LHCN-M2 (cell line): ENCODE results near the gene DPP4. TPM values are rescaled to one million over a fixed set of nuclear protein-coding genes. Genes with fewer than 3 reads are reported as not detected.

Experiments used
- DNase-seq: peaks from one replicate; pipeline ENCODE4 v3.0.0-alpha.2; 2012; ENCODE audit warnings: low read depth
- polyA plus RNA-seq: library from polyadenylated mRNA; unstranded; fragments of >200 nt; gene quantifications from one replicate; pipeline ENCODE4 v1.2.1, GENCODE V29; 2012; ENCODE audit warnings: missing spikeins
- total RNA-seq: library from RNA; depleted of rRNA; stranded (reverse); fragments of >200 nt; gene quantifications from 2 replicates; pipeline ENCODE4 v1.2.3, GENCODE V29; 2014; rRNA removed

DPP4 gene
- total RNA-seq, result 20.5 and 27.7 TPM in 2 replicates
- polyA plus RNA-seq, result 3.5 TPM

GRCh38 chr2:162073888-162074631 lies at the start of gene DPP4:
Gene DPP4, minus strand, starts transcription at chr2:162074215. Its CDS starts 234 bp downstream, at chr2:162073981.
- DNase-seq, result peak; percentile 42

DNA sequence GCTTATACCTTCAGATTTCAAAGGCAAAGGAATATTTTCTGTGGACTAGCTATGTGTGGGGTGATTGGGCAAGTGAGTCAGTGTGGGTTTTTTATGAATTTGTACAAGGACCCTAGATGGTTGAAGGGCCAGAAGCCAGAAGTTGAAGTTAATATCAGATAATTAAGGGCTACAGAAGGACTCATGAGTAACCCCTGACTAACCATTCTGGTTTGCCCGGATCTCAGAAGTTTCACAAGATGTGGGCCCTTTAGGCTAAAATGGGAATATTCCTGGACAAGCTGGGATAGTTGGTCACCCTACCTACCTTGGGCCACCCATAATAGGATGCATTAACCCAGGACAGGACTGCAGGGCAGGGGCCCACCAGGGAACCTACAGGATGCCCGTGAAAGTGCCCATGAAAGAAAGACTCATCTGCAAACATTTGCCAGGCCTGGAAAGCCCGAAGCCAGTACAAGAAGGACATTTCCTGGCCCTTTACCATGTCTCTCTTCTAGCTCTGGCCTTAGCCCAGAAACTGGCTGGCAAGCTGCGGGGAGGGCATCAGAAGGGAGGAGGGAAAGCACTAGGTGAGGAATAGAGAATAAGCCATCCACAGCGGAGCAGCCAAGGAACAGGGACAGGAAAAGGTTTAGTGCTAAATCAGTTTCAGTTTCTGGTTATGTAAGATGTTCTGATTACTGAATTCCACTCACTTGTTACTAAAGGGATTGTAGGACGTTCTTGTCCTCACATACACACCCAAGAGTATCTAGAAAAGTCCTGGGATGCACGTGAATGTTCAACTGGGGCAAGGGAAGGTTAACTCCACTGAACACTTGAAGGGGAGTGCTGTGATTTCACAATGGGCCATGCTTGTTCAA lies 44.4 kb upstream of the DPP4 start:
- peak; percentile 88 for DNase-seq

- peak; percentile 13 for DNase-seq
Measured at GRCh38 chr2:162116352-162116751, 42.3 kb upstream of the DPP4 start.

- no peak for DNase-seq
Measured at GRCh38 chr2:162115076-162115475, 41.1 kb upstream of the DPP4 start.

GRCh38 chr2:162114271-162114670 lies 40.3 kb upstream of the DPP4 start:
- peak; percentile 85 for DNase-seq

GRCh38 chr2:162113776-162114168 lies 39.8 kb upstream of the DPP4 start:
- DNase-seq, result peak; percentile 92

- no peak for DNase-seq
Measured at GRCh38 chr2:162113088-162113775, 39.2 kb upstream of the DPP4 start.

- peak; percentile 23 for DNase-seq
Measured at GRCh38 chr2:162111958-162112850, 38.2 kb upstream of the DPP4 start.

- DNase-seq, result no peak
Measured at GRCh38 chr2:162107361-162107901, 33.4 kb upstream of the DPP4 start.

GRCh38 chr2:162106746-162107145 lies 32.7 kb upstream of the DPP4 start:
- DNase-seq, result no peak

DNA sequence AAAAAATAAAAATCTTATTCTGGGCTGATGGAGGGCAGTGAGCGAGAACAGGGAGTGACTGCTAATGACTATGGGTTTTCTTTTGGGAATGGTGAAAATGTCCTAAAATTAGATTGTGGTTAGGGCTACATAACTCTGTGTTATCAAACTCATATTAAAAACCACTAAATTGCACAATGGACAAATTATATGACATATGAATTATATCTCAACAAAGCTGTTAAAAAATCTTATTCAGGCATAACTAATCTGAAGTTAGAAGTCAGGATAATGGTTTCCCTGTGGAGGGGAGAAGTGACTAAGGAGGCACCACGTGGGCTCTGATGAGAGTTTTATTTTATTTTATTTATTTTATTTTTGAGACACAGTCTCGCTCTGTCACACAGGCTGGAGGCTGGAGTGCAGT lies 32.1 kb upstream of the DPP4 start:
- peak; percentile 81 for DNase-seq

- DNase-seq, result peak; percentile 47
Measured at GRCh38 chr2:162103443-162104009, 29.5 kb upstream of the DPP4 start.

- no peak for DNase-seq
Measured at GRCh38 chr2:162100579-162100978, 26.6 kb upstream of the DPP4 start.

DNA sequence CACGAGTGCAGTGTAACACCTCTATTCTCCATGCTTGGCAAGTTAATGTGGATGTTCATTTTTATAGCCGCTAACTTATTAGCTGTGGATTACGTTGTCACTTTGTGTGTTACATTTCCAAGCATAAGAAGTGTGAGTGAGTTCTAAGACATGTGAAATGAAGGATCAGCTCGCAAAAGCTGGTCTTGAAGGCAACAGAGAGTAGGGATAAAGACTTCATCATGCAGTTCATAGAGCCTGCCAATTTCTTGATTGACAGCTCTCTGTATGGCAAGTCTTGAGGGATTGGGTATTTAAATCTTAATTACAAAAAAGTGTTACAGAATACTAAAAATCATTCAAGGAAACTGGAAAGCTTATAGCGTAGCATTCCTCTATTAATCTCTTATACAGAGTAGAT lies 25.8 kb upstream of the DPP4 start:
- no peak for DNase-seq

- peak; percentile 99 for DNase-seq
Measured at GRCh38 chr2:162092658-162093556, 18.9 kb upstream of the DPP4 start.

DNA sequence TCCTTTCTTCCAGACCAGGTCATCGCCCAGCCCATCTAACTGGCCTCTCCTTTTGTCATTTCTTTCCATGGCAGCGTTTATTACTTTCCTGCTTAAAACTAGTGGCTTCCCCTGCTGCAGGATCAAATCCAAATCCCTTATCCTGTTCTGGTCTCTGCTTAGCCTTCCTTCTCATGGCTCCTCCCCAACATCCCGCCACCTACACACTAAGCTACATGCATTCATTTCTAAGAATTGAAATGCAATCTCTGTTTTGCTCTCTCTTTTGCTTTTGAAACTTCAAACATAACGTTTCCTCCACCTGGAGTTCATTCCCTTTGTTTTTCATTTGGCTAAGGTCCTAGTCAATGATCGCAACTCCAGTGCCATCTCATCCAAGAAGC lies 18.0 kb upstream of the DPP4 start:
- no peak for DNase-seq

GRCh38 chr2:162091325-162092007 lies 17.5 kb upstream of the DPP4 start:
- DNase-seq, result peak; percentile 28

- DNase-seq, result peak; percentile 54
Measured at GRCh38 chr2:162090109-162090508, 16.1 kb upstream of the DPP4 start.

- peak; percentile 39 for DNase-seq
Measured at GRCh38 chr2:162086904-162087303, 12.9 kb upstream of the DPP4 start.
